Stimulated activated CD4-positive, alpha-beta T cell treated with anti-CD3 and anti-CD28 coated beads, Interleukin-12 subunit alpha, Interleukin-12 subunit beta, amount 100 ng/mL, for 4 hours (primary cell): ENCODE data around the gene SEC16B.

Experiments used
- DNase-seq: peaks from one replicate; pipeline ENCODE4 v3.0.0-alpha.2; 2020

The SEC16B gene

DNA sequence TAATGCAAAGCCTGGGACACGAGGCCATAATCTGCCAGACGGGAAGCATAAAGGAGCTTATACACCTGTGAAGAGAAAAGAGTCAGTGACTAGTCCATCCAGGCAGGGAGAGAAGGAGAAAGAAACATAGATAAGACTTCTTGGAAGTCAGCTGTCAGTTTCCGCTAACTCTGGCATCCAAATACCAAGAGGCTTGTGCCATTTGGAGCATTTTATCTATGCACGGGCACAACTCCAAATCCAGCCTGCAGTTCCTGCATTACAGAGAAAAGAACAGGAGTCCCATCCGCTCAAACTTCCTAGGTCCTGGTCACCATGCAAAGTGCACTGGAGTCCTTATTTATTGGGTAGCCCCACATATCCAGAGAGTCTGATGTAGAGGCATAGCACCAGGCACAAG lies 27.9 kb downstream of the SEC16B start:
- DNase-seq = no peak

- DNase-seq = no peak
Observed at GRCh38 chr1:177940682-177941081, 29.2 kb downstream of the SEC16B start.

DNA sequence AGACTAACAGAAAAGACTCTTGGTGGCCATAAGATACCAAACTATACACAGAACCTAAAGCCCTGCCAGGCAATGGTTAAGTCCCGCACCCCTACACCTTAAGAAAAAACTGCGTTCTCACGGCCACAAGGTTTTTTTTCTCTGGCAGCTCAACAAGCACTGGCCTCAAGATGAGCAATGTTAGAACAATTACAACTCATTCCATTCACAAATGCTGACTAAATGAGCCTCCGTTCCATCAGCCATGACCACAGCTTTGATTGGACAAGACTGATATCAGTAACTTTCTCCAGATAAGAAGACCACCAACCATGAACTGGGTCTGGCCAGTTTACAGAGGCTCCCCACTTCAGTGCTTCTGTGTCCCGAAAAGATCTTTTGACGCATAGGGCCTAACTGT lies 31.9 kb downstream of the SEC16B start:
- DNase-seq = no peak

- DNase-seq = no peak
Observed at GRCh38 chr1:177937174-177937770, 32.6 kb downstream of the SEC16B start.

DNA sequence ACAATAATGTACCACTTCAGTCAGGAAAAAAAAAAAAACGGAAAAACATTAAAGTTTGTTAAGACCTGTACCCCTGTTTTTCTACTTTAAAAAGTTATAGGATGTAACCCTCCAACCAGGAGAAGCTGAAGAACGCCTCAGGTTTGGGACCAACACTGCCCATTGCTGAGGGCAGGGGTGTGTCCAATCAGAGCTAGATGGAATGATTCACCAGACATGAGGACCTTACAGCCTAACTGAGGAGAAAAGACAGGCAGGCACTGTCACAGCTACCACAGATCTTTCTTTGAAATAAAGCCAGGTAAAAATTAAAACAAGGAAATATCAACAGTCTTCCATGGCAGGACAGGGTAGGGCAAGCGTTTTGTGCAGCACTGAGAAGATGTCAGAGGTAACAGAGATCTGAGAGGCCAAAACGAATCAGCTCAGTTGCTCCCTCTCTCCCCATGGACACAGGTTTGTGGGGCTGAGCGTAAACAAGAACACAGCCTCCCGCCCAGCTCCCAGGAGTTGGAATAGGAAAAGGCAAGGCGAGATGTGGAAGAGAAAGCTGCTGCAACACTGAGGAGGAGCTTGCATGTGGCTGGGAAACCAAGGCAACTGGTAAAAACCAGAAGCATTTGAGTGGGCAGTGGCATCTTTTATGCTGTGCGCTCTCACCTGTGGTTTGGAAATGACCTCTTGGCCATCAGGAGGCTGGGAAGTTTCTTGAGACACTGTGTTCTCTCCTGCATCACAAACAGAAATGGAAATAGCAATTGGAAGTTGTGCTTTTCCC lies 34.0 kb downstream of the SEC16B start:
- DNase-seq = no peak

- DNase-seq = no peak
Observed at GRCh38 chr1:177934927-177935326, 34.9 kb downstream of the SEC16B start.

GRCh38 chr1:177934461-177934860 lies 35.4 kb downstream of the SEC16B start:
- DNase-seq = no peak

DNA sequence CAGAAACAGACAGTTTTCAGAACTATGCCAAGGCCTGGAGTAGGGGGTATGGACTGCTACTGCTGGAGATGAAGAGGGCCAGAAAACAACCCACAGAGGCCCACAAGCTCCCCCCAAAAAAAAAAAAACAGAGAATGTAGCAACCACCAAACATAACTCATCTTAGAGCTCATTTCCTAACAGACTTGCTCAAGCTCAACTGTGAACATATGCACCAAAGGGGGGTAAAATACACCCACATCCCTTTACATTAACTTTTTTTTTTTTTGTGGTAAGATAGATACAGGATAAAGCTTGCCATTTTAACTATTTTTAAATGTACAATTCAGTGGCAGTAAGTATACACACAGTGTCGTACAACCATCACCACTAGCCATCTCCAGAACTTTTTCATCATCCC lies 36.0 kb downstream of the SEC16B start:
- DNase-seq = no peak

DNA sequence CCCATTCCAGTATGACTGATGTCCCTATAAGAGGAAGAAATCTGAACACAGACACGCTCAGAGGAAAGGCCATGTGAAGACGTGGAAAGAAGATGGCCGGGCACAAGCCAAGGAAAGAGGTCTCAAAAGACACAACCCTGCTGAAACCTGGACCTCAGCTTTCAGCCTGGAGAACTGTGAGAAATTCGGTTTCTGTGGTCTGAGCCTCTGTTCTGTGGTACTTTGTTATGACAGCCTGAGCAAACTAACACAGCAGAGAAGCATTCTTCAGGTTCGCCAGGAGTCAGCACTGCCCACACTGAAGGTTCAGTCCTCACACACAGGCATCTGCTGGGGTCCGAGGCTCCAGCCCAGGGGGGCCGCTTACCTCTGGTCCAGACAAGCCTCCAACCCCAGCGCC lies 37.7 kb downstream of the SEC16B start:
- no peak for DNase-seq

- DNase-seq = no peak
Observed at GRCh38 chr1:177928952-177929351, 40.9 kb downstream of the SEC16B start.

GRCh38 chr1:177928194-177928593 lies 41.7 kb downstream of the SEC16B start:
- no peak for DNase-seq

GRCh38 chr1:177927021-177927596 lies 42.7 kb downstream of the SEC16B start:
- no peak for DNase-seq

GRCh38 chr1:177926201-177926600 lies 43.7 kb downstream of the SEC16B start:
- no peak for DNase-seq

- no peak for DNase-seq
Observed at GRCh38 chr1:177925006-177925405, 44.9 kb downstream of the SEC16B start.

GRCh38 chr1:177923441-177923840 lies 46.4 kb downstream of the SEC16B start:
- no peak for DNase-seq

- DNase-seq = no peak
Observed at GRCh38 chr1:177922209-177922608, 47.6 kb downstream of the SEC16B start.

DNA sequence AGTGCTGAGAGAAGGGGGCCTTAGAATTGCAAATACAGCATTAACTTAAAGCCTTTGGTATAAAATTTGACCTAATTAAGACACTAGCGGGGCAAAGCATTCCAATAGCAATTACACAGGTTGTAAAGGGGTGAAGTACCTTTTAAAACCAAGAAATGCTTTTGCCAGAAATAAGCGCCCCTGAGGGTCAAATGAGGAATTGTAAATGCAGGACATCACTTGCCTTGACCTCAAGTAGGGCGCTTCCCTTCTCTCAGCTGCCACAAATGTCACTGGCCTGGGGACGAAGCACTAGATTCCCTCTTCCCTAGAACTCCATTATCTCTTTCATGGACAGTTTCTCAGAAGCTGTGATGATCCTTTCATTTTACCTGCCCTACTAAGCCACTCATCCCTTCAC lies 48.3 kb downstream of the SEC16B start:
- DNase-seq = no peak

DNA sequence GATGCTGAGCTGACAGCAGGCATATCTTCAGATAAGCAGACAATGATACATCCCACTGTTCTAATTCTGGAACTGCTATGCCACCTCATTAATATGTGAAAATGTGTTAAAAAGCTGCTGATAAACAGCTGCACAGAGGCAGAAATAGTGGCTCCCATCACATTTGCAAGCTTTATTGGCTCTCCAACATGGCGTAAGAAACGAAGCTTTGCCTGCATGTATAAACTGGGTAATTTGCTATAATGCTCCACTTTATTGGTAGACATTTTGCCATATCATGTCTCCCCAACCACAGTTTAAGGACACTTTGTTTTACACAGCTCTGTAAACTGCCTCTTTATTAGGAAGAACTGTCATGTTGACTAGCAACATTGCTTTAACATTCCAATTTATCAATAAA lies 49.8 kb downstream of the SEC16B start:
- no peak for DNase-seq

DNA sequence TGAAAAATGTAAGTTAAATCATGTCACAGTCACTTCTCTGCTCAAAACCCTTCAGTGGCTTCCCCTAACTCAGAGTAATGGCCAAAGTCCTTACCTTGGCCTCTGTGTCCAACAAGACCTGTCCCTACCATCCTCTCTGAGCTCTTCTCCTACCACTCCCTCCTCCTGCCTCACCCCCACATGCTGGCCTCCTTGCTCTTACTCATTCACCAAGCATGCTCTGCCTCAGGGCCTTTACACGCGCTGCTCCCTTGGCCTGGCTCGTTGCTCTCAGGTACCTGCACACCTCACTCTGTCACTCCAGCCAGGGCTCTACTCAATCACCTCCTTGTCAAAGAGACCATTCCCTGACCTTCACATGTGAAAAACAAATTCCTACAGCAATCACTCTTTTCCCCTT lies 54.2 kb downstream of the SEC16B start:
- DNase-seq = no peak

- DNase-seq = no peak
Observed at GRCh38 chr1:177914603-177915002, 55.3 kb downstream of the SEC16B start.

DNA sequence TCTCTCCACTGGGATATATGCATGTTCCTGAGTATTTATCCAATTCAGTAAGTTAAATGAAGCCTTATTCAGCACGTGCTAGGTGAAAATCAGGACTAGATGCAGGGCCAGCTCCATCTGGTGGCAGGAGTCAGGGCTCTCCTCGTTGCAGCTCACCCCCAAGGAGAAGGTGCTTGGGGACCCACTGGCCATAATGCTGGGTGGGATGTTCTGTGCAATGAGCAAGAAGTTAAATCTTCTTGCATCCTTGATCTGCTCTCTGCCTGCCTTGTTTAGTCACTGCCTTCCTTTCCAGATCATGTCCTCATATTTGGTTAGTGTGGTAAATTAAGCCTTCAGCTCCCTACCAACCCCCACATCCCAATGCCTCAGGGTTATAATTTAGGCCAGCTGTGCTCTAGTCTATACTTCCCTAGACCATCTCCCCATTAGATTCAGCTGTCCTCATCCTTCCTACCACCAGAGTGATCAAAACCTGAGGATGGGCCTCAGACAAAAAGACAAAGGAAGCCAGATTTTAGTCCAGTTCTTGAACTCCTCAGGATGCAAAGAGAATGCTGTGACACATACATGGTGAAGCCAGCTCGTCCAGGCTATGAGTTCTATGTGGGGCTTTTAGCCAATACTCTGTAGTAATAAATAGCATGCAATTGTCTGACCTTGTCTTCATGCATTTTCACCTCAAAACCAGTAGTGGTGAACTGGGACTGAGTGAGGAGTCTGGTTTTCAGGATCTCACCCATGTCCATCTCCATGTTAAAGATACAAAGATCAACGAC lies 55.9 kb downstream of the SEC16B start:
- DNase-seq = no peak

GRCh38 chr1:177912991-177913390 lies 56.9 kb downstream of the SEC16B start:
- DNase-seq = no peak

DNA sequence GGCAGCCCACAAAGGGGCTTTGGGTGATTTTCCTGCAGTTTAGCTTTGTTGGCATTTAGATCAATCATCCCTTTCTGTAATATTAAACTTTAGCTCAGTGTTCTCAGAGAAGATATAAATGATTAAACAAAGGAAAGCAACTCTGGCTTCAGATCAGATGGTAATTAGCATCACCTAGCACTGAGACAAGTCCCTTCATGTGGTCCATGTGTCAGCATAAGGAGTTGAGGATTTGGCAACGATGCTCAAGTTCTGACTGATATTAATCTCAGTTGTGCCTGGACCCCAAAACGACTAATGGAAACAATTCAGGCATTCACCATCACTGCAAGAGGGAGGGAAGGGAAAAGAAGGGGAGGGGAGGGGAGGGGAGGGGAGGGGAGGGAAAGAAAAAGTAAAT lies 60.4 kb downstream of the SEC16B start:
- DNase-seq = no peak

DNA sequence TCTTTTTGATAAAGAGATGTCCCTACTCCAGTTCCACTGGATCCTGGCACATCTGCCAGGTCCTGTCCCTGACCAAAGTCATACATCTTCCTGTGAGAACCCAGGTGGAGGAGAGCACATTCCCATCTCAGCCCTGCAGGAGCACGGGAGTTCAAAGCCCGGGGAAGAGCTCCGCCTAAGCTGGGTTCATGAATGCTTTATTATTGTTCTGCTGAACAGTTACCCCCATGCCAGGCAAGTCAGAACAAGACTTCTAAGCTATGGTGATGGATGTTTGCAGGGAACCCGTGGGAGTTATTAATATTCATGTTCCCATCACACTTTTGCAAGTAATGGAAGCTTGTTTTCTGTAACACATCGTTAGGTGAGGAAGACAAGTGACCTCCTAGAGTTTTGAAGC lies 62.9 kb downstream of the SEC16B start:
- DNase-seq = no peak
